SK-N-DZ (cell line): Measurements from ENCODE around the gene SORBS1.

Source experiments
- DNase-seq: peaks from one replicate; pipeline ENCODE4 v3.0.0-alpha.2; 2015; ENCODE audit warnings: low spot score

The SORBS1 gene

DNA sequence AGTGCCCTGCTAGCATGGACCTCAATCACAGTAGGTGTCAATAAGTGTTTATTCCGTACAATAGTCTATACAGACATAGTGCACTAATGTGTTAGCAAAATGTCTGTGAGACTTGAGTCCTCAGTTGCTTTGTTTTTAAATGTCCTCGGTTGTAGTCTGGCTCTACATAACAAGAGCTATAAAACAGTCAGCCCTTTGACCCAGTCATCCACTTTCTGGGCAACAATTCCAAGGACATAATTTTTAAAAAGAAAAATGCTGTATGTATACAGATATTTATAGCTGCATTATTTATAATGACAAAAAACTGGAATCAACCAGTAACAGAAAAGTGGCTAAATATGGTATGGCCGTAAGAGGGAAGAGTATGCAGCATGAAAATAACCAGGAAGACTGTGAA lies 267.5 kb downstream of the SORBS1 start:
- no peak for DNase-seq

- no peak for DNase-seq
These were observed 269.7 kb downstream of the SORBS1 start for GRCh38 chr10:95291365-95292039.

- DNase-seq, result no peak
These were observed 270.5 kb downstream of the SORBS1 start, which contains the start of gene PDLIM1 for GRCh38 chr10:95290461-95291364. Gene PDLIM1, minus strand, starts transcription at chr10:95291003. Its CDS starts 88 bp downstream, at chr10:95290915.

DNA sequence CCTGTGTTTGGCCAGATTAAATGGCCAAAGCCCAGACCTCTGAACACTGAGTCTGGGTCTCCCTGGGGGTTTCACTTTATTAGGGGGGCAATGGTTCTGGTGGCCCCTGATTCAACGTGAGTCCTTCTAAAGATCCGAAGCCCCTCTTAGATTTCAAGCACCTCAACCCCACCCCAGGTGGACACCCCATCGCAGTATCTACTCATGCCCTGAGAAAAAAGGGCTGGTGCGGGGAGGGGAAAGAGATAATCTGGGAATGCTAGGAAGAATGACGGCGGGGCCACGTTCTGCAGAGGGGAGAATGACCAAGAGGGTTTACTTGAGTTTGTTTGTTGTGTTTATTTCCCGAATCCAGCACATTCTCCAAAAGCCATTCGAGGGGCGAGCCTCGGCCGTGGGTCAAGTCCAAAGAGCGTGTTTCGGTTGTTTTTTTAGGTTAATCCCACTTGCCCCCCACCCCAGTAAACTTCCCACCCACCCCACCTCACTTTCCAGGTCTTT lies 271.2 kb downstream of the SORBS1 start:
- no peak for DNase-seq

- DNase-seq, result no peak
These were observed 271.9 kb downstream of the SORBS1 start for GRCh38 chr10:95289003-95289920.

- no peak for DNase-seq
These were observed 272.9 kb downstream of the SORBS1 start for GRCh38 chr10:95288303-95288702.

- no peak for DNase-seq
These were observed 273.9 kb downstream of the SORBS1 start for GRCh38 chr10:95287281-95287680.

GRCh38 chr10:95286707-95287106 lies 274.5 kb downstream of the SORBS1 start:
- no peak for DNase-seq

GRCh38 chr10:95285556-95285955 lies 275.6 kb downstream of the SORBS1 start:
- DNase-seq, result no peak

DNA sequence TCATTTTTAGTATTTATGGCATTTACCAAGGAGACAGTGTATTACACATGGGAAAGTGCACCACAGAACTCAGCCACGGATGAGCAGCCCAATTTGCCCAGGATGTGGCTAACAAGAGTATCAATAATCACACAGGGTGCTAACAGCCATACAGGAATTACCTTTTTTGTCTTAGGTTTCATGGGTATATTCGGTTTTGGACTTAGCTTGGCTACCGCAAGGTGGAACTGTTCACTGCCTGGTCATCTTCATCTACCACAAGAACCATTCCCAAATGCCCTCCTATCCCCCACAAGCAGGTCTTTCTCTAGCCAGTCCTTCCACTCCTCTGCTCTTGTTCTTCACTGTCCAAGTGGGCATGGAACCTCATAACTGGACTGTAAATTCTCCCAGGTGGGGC lies 276.4 kb downstream of the SORBS1 start:
- DNase-seq, result no peak

DNA sequence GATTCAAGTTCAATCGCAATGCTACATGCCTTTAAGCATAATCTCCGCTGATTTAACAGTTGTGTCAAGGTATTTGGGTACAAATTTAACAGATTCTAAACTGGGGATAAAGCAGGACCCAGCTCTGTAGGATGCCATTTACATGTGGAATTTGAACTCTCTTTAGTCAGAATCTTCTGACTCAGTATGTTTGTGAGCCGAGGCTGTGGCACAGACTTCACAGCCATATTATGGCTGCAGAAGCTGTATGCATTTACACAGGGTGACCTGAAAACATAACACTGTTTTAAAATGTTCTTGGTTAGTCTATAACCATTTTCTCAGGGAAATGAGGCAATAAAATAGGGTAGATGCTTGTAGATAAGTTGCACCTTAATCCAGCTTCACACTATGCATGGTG lies 279.1 kb downstream of the SORBS1 start:
- DNase-seq, result no peak

- DNase-seq, result no peak
These were observed 280.0 kb downstream of the SORBS1 start for GRCh38 chr10:95281206-95281605.

DNA sequence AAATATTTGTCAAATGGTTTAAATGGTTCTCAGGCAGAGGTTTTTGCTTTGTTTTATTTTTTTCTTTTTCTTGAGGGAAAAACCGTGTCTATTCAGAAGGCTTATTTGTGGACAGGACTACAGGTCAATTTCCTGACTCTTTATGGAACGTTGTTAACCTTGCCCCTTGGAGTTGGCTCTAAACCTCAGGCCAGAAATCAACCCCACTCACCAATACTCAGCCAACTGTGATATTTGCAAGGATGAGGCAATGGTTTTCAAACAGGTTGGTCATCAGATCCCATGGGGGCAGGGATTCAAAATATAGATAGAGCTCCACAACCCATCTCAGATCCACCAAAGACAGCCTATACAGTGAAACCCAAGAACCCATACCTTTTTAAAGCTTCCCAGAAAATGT lies 280.5 kb downstream of the SORBS1 start:
- DNase-seq, result no peak

GRCh38 chr10:95279042-95279820 lies 281.9 kb downstream of the SORBS1 start:
- DNase-seq, result no peak

DNA sequence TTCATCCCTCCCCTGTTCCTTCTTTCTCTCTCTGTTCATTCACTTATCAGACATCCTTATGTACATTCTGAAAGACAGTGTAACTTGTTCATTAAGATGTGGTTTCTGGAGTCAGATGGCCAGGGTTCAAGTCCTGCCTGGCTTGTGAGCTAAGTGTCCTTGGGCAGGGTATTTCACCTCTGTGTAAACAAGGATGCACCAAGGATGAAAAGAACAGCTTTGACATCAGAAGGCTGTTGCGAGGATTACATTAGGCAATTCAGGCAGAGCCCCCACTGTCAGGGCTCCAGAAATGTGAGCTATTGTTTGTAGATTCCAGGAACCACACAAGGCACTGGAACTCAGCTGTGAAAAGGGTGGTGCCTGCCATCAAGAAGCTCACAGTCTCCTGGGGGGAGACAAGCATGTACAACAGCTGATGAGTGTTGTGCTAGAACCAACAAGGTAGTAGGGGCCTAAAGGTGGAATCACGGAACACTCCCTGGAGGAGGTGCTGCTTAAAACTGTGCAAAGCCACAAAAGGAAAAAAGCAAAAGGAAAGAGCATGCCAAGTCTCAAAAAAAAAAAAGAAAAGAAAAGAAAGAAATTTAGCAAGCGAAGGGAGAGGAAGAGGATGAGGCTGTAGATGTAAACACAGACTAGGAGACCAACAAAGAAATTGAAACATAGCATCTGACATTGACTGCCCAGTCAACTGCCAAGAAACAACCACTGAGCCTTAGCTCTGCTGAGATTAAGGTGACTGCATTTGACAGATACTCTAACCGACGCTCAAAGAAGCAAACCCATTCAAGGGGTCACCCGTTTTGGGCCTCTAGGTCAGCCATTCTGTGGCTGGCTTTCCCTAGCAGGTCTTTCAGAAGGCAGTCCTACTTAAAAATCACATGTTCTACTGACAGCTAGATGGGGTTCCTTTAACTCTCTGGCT lies 282.8 kb downstream of the SORBS1 start:
- DNase-seq, result no peak

DNA sequence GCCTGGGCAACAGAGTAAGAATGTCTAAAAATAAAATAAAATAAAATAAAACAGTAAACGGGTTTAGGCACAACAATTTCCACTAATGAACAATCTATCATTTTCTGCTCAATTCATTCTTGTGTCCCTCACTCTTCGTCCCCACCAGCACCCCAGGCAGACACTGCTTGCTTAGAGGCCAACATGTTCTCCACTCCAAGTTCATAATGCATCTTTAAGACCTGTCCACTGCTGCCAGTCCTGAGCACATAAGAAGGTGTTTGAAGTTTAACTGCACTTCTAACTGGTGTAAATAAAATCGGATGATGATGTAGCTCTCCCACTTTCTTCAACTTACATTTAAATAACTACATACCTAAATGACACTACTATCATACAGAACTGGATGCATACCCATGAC lies 283.6 kb downstream of the SORBS1 start:
- DNase-seq, result no peak

DNA sequence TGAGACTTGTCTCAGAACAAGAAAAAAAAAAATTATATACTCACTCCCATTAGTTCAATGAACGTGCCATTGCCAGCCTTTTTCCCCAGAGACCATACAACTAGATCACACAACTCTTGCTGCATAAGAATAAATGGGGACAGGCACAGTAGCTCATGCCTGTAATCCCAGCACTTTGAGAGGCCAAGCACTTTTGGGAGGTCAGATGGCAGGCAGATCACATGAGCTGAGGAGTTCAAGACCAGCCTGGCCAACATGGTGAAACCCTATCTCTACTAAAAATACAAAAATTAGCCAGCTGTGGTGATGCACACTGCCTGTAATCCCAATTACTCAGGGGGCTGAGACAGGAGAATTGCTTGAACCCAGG lies 284.0 kb downstream of the SORBS1 start:
- no peak for DNase-seq

DNA sequence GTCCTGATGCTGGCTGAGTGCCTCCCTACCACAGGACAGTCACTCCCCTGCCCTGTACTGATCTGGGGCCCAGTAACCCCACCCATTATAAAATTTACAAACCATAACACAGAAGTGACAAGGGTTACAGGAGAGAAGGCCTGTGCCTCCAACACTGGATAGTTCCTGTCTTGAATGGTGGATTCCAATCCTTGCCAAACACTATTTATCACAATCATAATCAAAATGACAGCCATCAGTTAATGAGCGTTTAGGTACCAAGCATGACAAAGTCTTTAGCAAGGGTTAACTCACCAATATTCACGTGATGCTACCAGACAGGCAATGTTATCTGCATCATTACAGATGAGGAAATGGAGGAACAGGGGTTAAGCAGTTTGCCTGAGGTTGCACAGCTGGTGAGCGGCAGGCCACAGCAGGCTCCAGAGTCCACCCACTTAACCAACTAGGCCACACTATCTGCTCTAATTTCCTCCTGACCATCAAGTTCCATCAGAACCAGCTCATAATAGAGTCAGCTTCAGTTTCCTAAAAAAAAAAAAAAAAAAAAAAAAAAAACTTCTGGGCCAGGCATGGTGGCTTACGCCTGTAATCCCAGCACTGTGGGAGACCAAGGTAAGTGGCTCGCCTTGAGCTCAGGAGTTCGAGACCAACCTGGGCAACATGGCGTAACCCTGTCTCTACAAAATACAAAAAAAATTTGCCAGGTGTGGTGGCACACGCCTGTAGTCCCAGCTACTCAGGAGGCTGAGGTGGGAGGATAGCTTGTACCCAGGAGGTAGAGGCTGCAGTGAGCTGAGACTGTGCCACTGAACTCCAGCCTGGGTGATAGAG lies 284.6 kb downstream of the SORBS1 start:
- DNase-seq, result no peak
